Endothelial cell of umbilical vein (primary cell): ENCODE data around the gene RARRES1. TPM values are rescaled to one million over a fixed set of nuclear protein-coding genes. Genes with fewer than 3 reads are reported as not detected.
A peak's percentile ranks its signal among the peaks of the same experiment; 100 is the strongest.

Source experiments
- BruUV-seq: library from RNA; stranded (reverse); fragments of 400-500 nt; replicated peaks from 2 replicates; lab custom pipeline; 2021; lab: Mats Ljungman, UMichigan
- CTCF ChIA-PET: fragments of 300-600, 350-600 bp; sonication (Branson Sonifier 250); formaldehyde crosslinking; loops from one replicate; lab custom pipeline; 2021; ENCODE audit warnings: antibody characterized with exemption, inconsistent platforms; lab: Charles Lee
- POLR2A ChIA-PET: fragments of 300-600, 350-600 bp; sonication (Branson Sonifier 250); formaldehyde crosslinking; loops from one replicate; lab custom pipeline; 2021; ENCODE audit warnings: antibody characterized with exemption, inconsistent platforms; lab: Charles Lee
- DNase-seq: peaks from one replicate; pipeline ENCODE4 v3.0.0-alpha.2; 2011; ENCODE audit warnings: low read depth, low spot score
- FAIRE-seq: peaks from 2 replicates; lab custom pipeline; 2011; peaks lifted over from hg19 to GRCh38; lab: Jason Lieb, UNC
- H2AFZ ChIP-seq: 2 replicates; pipeline ENCODE4 v1.6.0; 2012; ENCODE audit warnings: low read depth, low read length, control low read depth, inconsistent platforms
- H3K27ac ChIP-seq: 2 replicates; pipeline ENCODE4 v1.5.1; 2011; ENCODE audit warnings: low read depth, mild to moderate bottlenecking, control low read depth, low read length, moderate library complexity; ENCODE audit not compliant: insufficient read depth
- H3K27me3 ChIP-seq, 2 experiments: 2 replicates each; pipeline versions ENCODE4 v1.6.0 to v1.6.1; 2011; ENCODE audit warnings: low read length in 2 of 2, mixed read lengths in 1 of 2; ENCODE audit not compliant: control insufficient read depth in 2 of 2, insufficient read depth in 2 of 2
- H3K36me3 ChIP-seq, 2 experiments: 2 replicates in 1 of 2; 3 replicates in 1 of 2; pipeline ENCODE4 v1.5.1; 2011; ENCODE audit warnings: low read length in 2 of 2, mild to moderate bottlenecking in 1 of 2, moderate library complexity in 1 of 2; ENCODE audit not compliant: control insufficient read depth in 2 of 2, insufficient read depth in 2 of 2; ENCODE audit errors: extremely low read depth in 1 of 2
- H3K4me1 ChIP-seq: 3 replicates; pipeline ENCODE4 v1.5.1; 2011; ENCODE audit warnings: mild to moderate bottlenecking, low read length; ENCODE audit not compliant: control insufficient read depth, insufficient read depth; ENCODE audit errors: extremely low read depth
- H3K4me2 ChIP-seq: 2 replicates; pipeline ENCODE4 v1.6.1; 2011; ENCODE audit warnings: low read length, control low read depth, mixed read lengths; ENCODE audit not compliant: insufficient read depth
- H3K4me3 ChIP-seq, 3 experiments: fragments of 200-600 bp in 1 of 3; sonication (generic), shearing (Covaris generic) in 1 of 3; replicated peaks in 1 of 3; 2 replicates each; pipeline ENCODE4 v1.5.1; 2011 to 2016; ENCODE audit warnings: control low read depth in 3 of 3, low read length in 3 of 3, mild to moderate bottlenecking in 2 of 3, inconsistent platforms in 1 of 3, low read depth in 1 of 3, moderate library complexity in 1 of 3; ENCODE audit not compliant: insufficient read depth in 1 of 3
- H3K79me2 ChIP-seq: 2 replicates; pipeline ENCODE4 v1.6.0; 2012; ENCODE audit warnings: low read length, inconsistent platforms; ENCODE audit not compliant: control insufficient read depth, insufficient read depth
- H3K9ac ChIP-seq: replicated peaks from 2 replicates; pipeline ENCODE3; 2011; ENCODE audit warnings: low read length, control low read depth; ENCODE audit not compliant: insufficient read depth; ENCODE audit errors: extremely low read depth
- H3K9me1 ChIP-seq: replicated peaks from 3 replicates; pipeline ENCODE4 v1.6.0; 2011; ENCODE audit warnings: mild to moderate bottlenecking, low read length; ENCODE audit not compliant: control insufficient read depth, insufficient read depth; ENCODE audit errors: extremely low read depth
- H3K9me3 ChIP-seq: replicated peaks from 2 replicates; pipeline ENCODE4 v1.5.1; 2012; ENCODE audit warnings: low read length, inconsistent platforms; ENCODE audit not compliant: control insufficient read depth, insufficient read depth
- H4K20me1 ChIP-seq: replicated peaks from 2 replicates; pipeline ENCODE3; 2011; ENCODE audit warnings: mild to moderate bottlenecking, low read length; ENCODE audit not compliant: control insufficient read depth, insufficient read depth; ENCODE audit errors: extremely low read depth
- CTCF ChIP-seq, 2 donors: IDR thresholded peaks; 1 replicate in 1 of 2; 2 replicates in 1 of 2; pipeline ENCODE4 v1.5.1; 2011; ENCODE audit warnings: low read length in 2 of 2, mild to moderate bottlenecking in 2 of 2, moderate library complexity in 2 of 2, control low read depth in 1 of 2, inconsistent platforms in 1 of 2, low read depth in 1 of 2; ENCODE audit not compliant: insufficient read depth in 1 of 2; ENCODE audit errors: extremely low read depth in 1 of 2
- EZH2 ChIP-seq: IDR thresholded peaks from 2 replicates; pipeline ENCODE4 v1.6.1; 2012; ENCODE audit warnings: borderline replicate concordance, low read depth, mild to moderate bottlenecking, moderate library complexity, low read length, inconsistent platforms; ENCODE audit not compliant: severe bottlenecking
- FOS ChIP-seq: IDR thresholded peaks from 2 replicates; pipeline ENCODE4 v1.6.1; 2011; ENCODE audit warnings: mild to moderate bottlenecking, low read length, moderate library complexity, borderline replicate concordance; ENCODE audit not compliant: insufficient read depth
- GATA2 ChIP-seq: IDR thresholded peaks from 2 replicates; pipeline ENCODE4 v1.7.0; 2011; ENCODE audit warnings: low read depth, mild to moderate bottlenecking, moderate library complexity, mixed read lengths, low read length; ENCODE audit not compliant: insufficient read length, insufficient read depth
- JUN ChIP-seq: IDR thresholded peaks from 2 replicates; pipeline ENCODE4 v1.6.1; 2011; ENCODE audit warnings: borderline replicate concordance, low read depth; ENCODE audit not compliant: insufficient read length, insufficient read depth
- MAX ChIP-seq: IDR thresholded peaks from 2 replicates; pipeline ENCODE4 v1.6.1; 2011; ENCODE audit not compliant: insufficient read depth, insufficient read length
- MYC ChIP-seq: IDR thresholded peaks from one replicate; pipeline ENCODE4 v1.6.1; 2011; ENCODE audit warnings: mild to moderate bottlenecking, low read depth, low read length
- POLR2A ChIP-seq: IDR thresholded peaks from 2 replicates; pipeline ENCODE4 v1.6.1; 2012; ENCODE audit warnings: low read depth, mild to moderate bottlenecking, control low read depth, low read length
- POLR2AphosphoS5 ChIP-seq: IDR thresholded peaks from 2 replicates; pipeline ENCODE4 v1.6.1; 2012; ENCODE audit warnings: low read depth, mild to moderate bottlenecking, control low read depth, low read length, moderate library complexity; ENCODE audit not compliant: insufficient read depth
- dilution Hi-C: fragments of 300-500 bp; cut with MboI; formaldehyde crosslinking; loops from one replicate; pipeline ENCODE4 v1.15.0; 2019; ENCODE audit warnings: low sequenced_read_pairs; ENCODE audit not compliant: extremely low pct_ligation_motif_present
- intact Hi-C: fragments of 100-400 bp; cut with micrococcal nuclease; formaldehyde crosslinking; loops from one replicate; pipeline ENCODE4 v1.10.0; 2022
- polyA plus RNA-seq, 4 experiments: library from polyadenylated mRNA; depleted of rRNA in 3 of 4; stranded (reverse) in 3 of 4; unstranded in 1 of 4; fragments of >200 nt; gene quantifications; 2 replicates each; pipeline versions ENCODE4 v1.2.1 to v1.2.3, GENCODE V29; 2011 to 2012; ENCODE audit warnings: missing spikeins in 1 of 4
- total RNA-seq: library from RNA; stranded (reverse); gene quantifications from 2 replicates; pipeline ENCODE4 v1.2.3, GENCODE V29; 2021

Gene RARRES1
- total and polyA plus RNA-seq, 2 donors (not counting 3 experiments of a cell fraction or from before 2014, with no cell fraction given), result 0.98 to 1.5 TPM

GRCh38 chr3:158728851-158729250 is 3.4 kb downstream of the RARRES1 start:
- CTCF ChIA-PET, result interaction anchor here (0.6 to 5.1 kb wide), 11 partner anchors 10 to 158 kb away, joined by 3 to 131 read pairs (median 6); partner anchors contain the start of genes GFM1 and MLF1
- FAIRE-seq (no peak), DNase-seq (no peak)
- H3K9me3 ChIP-seq, result no peaks in the 10 kb centered on the region
- H4K20me1 ChIP-seq, result no peaks in the 10 kb centered on the region
- BruUV-seq, result no TSS peak
- no peak overlapping the region for H3K27ac ChIP-seq
- H3K4me3 ChIP-seq, result no peak overlapping the region
- H3K79me2 ChIP-seq, result no peaks in the 10 kb centered on the region
- H3K9ac ChIP-seq, result no peak overlapping the region
- dilution Hi-C loops, result no loop called here
- peaks cover 28% of the 10 kb centered on the region for H3K4me1 ChIP-seq
- no peak overlapping the region for H2AFZ ChIP-seq
- no peaks in the 10 kb centered on the region for H3K9me1 ChIP-seq
- H3K4me2 ChIP-seq, result no peak overlapping the region
- no peak for TF ChIP-seq GATA2
- no peaks in the 10 kb centered on the region for H3K27me3 ChIP-seq
- intact Hi-C loops, result loop anchor here (2.0 to 5.0 kb wide), 2 partner anchors 190 to 523 kb away; no protein-coding TSS in a partner anchor
- H3K36me3 ChIP-seq, result no peaks in the 10 kb centered on the region
- POLR2A ChIA-PET, result interaction anchor here (0.6 kb wide), 1 partner anchor 43 kb away, joined by 10 read pairs; no protein-coding TSS in a partner anchor

- dilution Hi-C loops (no loop called here), intact Hi-C loops (loop anchor here (2.0 to 5.0 kb wide), 2 partner anchors 189 to 524 kb away; no protein-coding TSS in a partner anchor)
- Histone ChIP-seq H4K20me1 (no peaks in the 10 kb centered on the region), H3K79me2 (no peaks in the 10 kb centered on the region), H3K9ac (no peak overlapping the region), H3K9me3 (no peaks in the 10 kb centered on the region), H2AFZ (no peak overlapping the region), H3K27ac (no peak overlapping the region), H3K4me1 (peaks cover 35% of the 10 kb centered on the region), H3K4me3 (no peak overlapping the region), H3K27me3 (no peaks in the 10 kb centered on the region), H3K9me1 (no peaks in the 10 kb centered on the region), H3K36me3 (no peaks in the 10 kb centered on the region), H3K4me2 (peak overlapping the region; percentile 61)
- TF ChIP-seq MYC, result no peak
- TF ChIP-seq JUN, result no peak
- no peak for TF ChIP-seq MAX
- no peak for TF ChIP-seq FOS
- no peak for TF ChIP-seq EZH2
- no peak for TF ChIP-seq POLR2AphosphoS5
- no peak for TF ChIP-seq CTCF (IDR thresholded peaks at IDR 0.05; ENCODE audit: extremely low read depth in 1 of 2, insufficient read depth in 1 of 2, low read depth in 1 of 2, low read length in 2 of 2)
- no peak for TF ChIP-seq GATA2
- TF ChIP-seq POLR2A, result no peak
- ChIA-PET POLR2A (interaction anchor here (0.7 to 1.4 kb wide), 3 partner anchors 11 to 28 kb away, joined by 3 to 9 read pairs (median 3); no protein-coding TSS in a partner anchor), CTCF (interaction anchor here (0.7 to 5.1 kb wide), 42 partner anchors 9 to 1122 kb away, joined by 3 to 131 read pairs (median 10); partner anchors contain the start of genes GFM1, LXN, MFSD1 and MLF1)
- no peak for FAIRE-seq
- DNase-seq, result no peak
- no TSS peak for BruUV-seq
Observed at GRCh38 chr3:158728061-158728377, 4.2 kb downstream of the RARRES1 start.
